NCI-H1694 (cell line): ENCODE measurements around the gene SRPRA.
A peak's percentile ranks its signal among the peaks of the same experiment; 100 is the strongest.
"Not testable (repeated sequence)": the region's sequence is repeated elsewhere in the genome, so short reads cannot be mapped to it uniquely, and the experiment has no call there.

Experiments
- DNase-seq: peaks from one replicate; lab custom pipeline; 2025; lab: John Stamatoyannopoulos, UW

The SRPRA gene, protein sequence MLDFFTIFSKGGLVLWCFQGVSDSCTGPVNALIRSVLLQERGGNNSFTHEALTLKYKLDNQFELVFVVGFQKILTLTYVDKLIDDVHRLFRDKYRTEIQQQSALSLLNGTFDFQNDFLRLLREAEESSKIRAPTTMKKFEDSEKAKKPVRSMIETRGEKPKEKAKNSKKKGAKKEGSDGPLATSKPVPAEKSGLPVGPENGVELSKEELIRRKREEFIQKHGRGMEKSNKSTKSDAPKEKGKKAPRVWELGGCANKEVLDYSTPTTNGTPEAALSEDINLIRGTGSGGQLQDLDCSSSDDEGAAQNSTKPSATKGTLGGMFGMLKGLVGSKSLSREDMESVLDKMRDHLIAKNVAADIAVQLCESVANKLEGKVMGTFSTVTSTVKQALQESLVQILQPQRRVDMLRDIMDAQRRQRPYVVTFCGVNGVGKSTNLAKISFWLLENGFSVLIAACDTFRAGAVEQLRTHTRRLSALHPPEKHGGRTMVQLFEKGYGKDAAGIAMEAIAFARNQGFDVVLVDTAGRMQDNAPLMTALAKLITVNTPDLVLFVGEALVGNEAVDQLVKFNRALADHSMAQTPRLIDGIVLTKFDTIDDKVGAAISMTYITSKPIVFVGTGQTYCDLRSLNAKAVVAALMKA

DNA sequence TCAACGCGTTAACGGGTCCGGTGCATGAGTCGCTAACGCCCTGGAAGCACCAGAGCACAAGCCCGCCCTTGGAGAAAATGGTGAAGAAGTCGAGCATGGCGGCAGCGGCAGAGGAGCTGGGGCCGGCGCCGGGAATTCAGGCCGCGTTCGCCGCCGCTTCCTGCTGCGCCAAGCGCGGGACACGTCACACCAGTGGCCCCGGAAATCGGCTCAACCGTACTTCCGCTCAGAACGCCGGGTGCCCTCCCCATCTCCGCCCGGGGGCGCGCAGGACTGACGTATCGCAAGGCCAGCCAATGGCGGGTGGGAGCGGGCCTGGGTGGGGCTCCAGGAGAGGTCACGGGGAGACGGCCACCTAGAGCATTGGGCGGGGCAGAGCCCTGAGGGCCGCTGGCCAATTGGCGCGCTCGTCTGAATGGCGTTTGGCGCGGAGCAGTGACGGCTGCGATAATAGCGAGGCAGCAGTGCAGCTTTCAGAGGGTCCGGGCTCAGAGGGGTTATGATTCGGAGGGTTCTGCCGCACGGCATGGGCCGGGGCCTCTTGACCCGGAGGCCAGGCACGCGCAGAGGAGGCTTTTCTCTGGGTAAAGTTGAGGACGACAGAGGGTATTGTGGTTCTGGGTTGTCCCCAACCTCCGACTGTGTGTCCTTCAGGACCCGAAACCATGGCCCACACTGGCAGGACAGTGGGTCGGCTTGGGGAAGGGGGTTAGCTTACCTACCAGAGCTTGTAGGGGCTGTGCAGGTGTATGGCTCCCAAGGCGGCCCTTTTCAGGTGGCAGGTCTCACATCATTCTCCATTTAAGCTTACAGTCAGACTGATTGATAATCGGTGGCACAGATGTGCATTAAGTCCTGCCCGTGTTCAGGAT lies at the start of gene SRPRA, which contains the start of gene FOXRED1:
SRPRA (minus strand) TSS at position 188 of the 872 bp plus-strand sequence; CDS start at position 97, 91 bp downstream.
FOXRED1 (plus strand) TSS at position 447 of the 872 bp plus-strand sequence; CDS start at position 500, 53 bp downstream.
- peak; percentile 72 for DNase-seq

DNA sequence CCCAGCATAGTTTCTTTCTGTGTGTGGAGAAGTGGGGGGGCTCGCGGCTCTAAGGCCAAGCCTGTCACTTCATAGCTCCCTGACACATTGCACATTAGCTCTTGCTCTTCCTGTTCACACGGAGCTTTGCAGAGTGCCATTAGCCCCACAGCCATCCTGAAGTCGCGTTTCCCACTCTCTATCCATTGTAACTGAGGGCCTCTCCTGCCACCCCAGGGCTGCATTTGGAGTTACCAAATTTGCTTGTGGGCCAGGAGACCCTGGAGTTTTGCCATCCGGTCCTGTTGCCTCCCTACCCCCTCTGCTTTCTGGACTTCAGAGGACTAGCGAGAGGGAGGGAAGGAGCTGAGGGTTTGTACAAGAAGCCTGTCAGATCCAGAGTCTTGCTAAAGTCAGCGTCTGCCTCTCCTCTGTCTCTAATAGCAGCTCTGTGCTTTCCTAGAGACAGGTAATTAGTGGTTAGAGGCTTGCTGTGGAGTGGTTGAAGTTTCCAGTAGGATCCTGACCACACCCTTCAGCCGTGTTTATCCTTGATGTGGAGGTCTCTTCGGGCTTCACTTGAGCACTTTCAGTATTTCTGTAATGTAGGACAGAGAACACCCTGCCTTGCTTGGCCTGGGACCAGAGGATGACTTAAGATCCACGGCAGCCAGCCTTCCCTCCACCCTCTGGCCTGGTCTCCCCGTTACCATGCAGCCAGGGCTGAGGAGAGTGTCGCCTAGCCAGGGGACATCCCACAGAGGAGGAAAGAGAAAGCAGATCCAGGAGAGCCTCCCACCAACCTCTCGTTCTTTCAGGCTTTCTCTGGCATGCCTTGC lies 49.3 kb upstream of the SRPRA start:
- no peak for DNase-seq

DNA sequence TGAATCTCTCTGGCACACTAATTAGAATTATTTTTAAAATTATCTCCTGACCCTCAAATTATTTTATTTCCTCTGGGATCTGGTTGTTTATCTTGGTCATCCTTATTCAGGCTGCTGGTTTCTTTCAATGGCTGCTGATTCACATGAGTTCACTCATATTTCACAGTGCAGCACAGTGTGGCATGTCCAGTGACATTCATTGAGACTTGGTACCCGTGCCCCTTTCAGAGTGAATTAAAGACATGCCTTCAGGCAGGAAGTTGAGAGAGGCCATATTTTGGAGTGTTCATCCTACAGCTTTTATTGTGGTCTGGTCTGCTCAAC lies 48.7 kb upstream of the SRPRA start:
- DNase-seq = no peak

DNA sequence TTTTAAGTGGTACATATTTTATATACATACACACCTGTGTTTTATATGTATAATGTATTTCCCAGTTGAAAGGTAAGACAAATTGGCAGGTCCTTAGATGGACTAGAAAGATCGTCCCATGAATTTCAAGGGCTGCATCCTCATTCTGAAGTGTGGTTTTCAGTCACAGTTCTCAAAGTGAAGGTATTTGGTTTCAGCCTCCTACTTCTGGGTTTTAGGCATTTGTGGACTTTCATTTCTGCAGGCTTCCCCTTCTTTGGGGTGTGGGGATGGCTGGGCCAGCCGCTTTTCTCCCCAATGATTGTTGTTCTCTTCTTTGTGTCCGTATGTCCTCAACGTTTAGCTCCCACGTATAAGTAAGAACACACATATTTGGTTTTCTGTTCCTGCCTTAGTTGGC lies 45.1 kb upstream of the SRPRA start:
- DNase-seq = no peak

DNA sequence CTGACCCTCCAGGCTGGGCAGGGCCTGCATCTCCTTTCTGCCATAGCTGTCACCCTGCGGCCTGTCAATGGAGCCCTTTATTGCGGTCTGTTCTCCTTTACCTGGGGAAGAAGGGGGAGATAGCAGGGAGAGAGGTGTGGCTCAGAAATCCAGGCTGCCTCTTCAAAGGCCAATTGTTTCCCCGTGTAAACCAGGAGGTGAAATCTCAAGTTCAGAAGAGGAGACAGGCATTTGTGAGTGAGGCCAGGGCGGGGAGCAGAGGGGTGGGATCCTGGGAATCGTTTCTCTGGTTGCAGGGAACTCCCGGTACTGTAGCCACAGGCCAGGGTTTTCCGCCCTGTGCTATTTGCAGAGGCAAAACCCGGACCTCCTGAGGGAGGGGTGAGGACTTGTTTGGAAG lies 44.3 kb upstream of the SRPRA start:
- no peak for DNase-seq

DNA sequence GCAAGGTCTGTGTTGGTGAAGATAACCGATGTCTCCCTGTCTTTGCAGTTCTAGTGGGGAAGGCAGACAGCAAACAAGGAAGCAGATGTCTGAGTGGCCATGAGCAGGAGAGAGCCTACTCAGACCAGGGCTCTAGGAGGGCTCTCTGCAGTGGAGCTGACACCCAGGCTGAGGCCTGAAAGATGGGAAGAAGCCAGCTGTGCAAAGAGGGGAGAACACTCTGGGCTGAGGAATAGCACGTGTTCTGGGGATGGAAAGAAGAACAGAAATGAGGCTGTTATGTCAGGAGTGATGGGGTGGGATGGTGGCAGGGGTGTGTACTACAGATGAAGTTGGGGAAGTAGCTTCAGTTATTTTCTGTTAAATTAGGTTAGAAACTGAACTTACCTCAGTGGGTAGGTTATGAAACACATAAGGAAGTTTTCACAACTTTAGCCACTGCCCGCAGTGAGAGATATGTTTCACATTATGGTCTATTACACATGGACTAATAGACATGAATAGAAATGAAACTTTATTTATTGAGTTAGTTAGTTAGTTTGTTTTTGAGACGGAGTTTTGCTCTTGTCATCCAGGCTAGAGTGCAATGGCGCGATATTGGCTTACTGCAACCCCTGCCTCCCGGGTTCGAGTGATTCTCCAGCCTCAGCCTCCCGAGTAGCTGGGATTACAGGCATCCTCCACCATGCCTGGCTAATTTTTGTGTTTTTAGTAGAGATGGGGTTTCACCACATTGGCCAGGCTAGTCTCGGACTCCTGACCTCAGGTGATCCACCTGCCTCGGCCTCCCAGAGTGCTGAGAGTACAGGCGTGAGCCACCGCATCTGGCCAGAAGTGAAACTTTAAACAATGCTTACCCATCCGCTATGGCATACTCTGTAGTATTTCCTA lies 43.0 kb upstream of the SRPRA start:
- no peak for DNase-seq

DNA sequence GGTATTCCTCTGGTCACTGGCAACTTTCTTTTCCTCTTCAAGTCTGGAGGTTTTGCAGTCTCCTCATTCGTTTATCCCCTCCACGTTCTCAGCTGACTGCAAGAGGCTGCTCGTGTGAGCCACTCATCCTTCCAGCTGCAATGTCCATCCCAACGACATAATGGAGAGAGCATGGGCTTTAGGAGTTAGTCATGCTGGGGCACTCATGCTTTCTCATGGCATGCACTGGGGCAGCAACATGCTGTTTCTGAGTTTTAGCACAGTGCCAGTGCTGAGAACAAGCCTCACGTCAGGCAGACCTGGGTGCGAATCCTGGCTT lies 42.3 kb upstream of the SRPRA start:
- DNase-seq = no peak

DNA sequence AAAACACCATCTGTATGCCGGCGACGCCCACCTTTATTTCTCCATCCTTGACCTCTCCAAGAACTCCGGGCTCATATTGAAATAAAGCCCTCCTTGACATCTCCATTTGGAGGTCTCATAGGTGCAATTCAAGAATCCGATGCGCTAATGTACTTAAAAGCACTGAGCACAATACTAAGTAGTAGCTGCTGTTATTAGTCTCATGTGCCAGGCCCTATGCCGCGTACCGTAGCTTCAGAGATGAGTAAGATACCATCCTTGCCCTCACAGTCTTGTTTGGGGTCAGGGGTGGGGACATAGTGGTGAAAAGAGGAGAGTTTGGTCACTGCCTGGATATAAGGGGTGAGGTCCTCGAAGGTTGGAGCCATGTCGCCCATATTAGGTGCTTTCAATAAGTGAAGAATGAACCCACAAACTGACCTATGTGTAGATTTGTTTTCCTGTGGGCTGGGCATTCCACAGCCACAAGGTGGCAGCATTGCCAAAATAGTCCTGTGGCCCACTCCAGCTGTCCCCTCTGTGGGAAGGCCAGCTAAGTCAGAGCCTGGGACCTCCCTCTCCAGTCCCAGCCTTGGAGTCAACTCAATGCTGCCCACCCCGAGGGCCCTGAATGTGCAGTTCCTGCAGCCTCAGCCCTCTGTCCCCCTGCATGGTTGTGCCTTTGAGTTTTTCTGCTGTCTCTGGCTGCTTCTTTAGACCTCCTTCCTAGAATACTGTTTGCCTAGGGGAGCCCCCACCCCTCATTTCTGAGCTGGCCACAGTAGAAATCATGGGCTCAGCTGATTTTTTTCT lies 41.7 kb upstream of the SRPRA start:
- DNase-seq = peak; percentile 16

DNA sequence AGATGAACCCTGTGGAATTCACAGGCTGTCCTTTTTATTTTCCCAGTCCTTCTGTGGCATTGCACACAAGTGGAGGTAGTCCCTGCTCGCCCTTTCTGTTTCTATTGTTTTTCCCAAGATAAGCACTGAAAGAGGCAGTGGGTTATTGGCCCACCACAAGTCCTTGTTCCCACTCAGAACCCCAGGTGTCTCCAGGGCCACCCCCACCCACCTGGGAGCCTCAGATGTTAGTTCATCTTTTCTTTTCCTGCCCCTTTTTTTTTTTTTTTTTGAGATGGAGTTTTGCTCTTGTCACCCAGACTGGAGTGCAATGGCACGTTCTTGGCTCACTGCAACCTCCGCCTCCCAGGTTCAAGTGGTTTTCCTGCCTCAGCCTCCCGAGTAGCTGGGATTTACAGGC lies 40.1 kb upstream of the SRPRA start:
- not testable (repeated sequence) for DNase-seq

DNA sequence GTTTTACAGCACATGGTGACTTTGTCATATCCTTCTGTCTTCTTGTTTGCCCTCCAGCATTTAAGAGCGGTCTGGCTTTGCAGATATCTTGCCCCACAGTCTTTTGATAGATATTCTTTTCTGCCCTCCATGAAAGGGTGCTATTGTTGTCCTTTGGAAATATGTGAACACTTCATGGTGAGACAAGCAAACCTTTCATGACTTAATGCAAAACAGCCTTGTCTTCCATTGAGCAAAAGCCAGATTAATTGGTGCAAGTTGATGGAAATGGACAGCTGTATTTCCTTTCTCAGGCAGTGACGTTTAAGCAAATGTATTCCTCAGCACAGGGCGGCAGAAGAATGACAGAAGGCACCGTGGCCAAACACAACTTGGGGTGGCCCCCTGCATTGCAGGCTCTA lies 39.6 kb upstream of the SRPRA start:
- DNase-seq = no peak

DNA sequence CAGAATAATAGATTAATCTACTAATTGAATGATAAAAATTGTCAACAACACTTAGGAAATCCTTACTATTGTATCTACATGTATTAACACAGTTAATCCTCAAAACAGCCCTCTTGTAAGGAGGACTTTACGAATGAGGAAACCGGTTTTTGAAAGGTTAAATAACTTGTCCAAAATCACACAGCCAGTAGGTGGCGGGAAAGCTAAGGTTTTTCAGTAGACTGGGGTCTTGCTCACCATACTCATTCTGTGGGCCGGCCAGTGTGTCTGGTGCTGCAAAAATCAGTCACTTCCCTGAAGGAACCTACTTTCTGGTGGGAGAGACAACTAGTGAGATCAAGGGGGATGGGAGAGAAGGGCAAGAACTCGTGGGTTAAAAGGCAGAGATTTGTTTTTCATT lies 39.0 kb upstream of the SRPRA start:
- DNase-seq = peak; percentile 19

DNA sequence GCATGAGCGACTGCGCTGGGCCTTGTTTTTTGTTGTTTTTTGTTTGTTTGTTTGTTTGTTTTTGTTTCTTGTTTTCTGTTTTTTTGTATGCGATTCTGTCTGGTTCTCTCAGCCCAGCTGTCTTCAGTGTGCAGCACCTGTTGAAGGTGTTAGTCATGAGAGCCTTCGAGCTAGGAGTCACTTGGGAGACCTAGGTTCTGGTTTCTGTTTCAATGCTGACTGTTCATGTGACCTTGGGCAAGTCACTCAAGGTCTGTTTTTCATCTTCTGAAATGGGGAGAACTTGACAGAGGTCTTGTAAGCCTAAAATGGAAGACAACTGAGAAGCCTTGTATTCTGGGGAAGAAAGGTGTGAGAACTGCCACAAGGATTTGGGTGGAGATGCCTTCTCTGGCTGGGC lies 37.0 kb upstream of the SRPRA start:
- no peak for DNase-seq

DNA sequence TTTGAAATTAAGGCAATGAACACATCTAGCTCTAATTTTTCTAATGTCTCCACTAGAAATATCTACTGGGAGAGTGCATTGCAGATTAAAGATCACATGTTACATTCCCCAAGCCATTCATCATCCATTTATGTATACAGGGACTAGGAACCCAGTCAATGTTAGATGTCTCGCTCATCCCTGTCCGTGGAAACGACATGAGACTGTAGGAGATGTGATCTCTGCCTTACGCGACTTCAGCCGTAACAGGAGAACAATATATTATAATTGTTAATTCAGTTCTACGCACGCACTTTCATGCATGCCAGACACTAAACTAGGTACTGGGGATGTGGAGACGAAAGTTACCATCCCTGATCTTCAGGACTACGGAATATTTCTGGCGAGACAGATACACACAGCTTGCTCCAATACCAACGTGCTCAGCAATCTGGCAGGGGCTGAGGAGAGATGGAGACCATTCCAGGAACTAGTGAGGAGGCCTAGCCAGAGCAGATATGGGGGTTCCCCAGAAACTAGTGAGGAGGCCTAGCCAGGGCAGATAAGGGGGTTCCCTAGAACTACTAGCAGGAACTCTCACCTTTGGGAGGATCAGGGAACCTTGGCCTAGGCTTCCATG lies 35.9 kb upstream of the SRPRA start:
- no peak for DNase-seq

DNA sequence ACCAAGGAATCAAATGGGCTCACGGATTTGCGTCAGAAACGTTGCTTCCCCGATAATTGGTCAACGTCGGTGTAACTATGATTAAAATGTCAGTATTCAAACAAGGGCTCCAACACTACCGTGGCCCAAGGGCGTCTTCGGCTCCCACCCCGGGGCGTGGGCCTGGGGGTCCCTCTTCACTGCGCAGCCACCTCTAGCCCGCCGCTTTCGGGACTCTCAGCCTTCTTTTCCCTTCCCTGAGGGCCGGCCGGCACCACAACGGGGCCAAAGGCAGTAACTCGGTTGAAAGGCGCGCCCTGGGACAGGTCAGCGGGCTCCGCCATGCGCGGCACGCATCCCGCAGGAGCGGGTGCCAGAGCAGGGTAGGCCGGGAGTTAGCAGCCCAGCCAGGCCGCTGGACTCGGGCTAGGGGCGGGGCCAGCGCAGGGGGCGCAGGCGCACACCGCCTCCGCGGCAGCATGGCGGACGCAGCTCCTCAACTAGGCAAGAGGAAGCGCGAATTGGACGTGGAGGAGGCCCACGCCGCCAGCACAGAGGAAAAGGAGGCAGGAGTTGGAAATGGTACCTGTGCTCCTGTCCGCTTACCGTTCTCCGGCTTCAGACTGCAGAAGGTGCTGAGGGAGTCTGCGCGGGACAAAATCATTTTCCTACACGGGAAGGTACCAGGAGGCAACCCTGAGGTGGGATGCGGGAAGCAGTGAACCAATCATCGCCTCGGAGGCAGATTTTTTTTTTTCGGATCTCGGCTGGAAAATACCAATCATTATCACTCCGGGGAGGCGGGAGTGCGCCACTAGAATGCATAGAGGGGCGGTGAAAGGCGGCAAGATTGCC lies 35.1 kb upstream of the SRPRA start, which contains the start of gene DCPS:
DCPS (plus strand) TSS at position 438 of the 834 bp plus-strand sequence; CDS start at position 459, 21 bp downstream.
- peak; percentile 44 for DNase-seq

DNA sequence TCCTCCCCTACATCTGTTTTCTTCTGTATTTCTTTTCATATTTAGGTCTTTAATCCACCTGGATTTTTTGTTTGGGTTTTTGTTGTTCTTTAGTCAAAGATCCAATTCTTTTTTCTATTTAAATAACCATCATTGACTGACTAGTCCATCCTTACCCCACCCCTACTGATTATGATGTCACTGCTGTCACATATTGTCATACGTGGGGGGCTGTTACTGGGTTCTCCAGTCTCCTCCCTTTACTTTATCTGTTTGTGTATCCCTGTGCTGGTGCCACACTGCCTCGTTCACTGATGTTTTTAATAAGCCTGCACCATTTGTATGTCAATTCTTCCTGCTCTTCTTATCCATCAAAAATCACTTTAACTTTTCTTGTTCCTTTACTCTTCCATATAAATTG lies 28.3 kb upstream of the SRPRA start:
- DNase-seq = no peak

DNA sequence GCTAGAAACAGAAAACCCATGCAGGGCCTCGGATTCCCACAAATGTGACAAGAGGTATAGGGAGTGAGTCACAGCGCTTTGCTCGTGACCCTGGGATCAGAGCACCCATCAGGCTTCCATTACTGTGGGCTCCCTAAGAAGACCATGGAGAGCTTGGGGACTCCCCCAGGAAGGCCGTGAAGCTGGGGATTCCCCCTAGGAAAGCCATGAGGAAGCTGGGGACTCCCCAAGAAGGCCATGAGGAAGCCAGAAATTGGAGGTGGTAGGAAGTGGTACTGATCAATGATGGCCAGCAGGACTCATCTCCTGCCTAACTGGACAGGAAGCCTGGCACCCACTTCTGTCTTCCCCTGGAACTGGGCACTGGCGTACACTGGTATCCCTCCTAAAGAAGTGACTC lies 25.0 kb upstream of the SRPRA start:
- DNase-seq = no peak

DNA sequence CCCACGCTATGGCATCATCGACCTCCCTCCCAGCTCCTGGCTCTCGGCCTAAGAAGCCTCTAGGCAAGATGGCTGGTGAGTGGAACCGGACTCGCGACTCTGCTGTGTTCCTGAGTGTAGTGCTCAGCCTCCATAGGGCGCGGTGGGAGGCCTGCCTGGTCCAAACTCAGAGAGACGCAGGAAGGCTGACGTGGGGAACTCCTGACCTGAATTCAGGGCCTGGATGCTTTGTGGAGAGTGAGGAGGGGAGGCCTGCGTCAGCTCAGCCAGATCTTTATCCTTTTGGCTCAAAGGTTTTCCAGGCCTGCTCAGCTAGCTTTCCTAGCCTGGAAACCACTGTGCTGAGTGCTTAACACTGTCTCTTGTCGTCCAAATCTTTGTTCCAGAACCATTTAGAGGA lies 22.2 kb upstream of the SRPRA start:
- DNase-seq = no peak

DNA sequence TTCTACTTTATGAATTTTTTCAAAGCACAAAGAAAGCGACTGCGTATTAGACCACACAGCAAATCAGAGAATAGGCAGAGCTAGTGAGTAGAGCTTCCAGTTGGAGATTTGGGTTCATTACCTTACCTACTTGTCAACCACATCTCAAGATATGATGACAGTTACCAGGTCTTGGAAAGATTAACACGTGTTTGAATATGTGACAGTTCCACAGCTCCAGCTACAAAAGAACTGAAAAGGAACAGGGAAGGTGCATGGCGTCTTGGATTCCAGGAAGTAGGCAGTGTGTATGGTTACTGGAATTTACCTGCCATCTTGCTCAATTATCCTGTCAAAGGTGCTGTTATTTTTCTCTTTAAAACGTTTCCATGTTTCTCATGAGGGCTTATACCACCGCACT lies 19.5 kb upstream of the SRPRA start:
- no peak for DNase-seq

DNA sequence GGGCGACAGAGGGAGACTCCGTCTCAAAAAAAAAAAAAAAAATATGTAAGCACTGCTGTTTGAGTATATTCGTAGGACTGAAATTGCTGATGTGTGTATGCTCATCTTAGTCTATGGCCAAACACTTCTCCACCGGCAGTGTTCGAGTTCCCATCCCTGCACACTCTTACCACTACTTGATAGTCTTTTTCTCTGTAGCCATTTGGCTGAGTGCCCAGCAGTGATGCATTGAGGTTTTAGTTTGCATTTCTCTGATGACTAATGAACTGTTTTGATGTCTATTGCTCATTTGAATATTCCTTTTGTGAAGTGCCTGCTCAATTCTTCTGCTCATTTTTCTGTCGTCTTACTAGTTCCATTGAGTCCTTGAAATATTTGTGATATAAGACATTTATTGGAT lies 16.1 kb upstream of the SRPRA start:
- no peak for DNase-seq
